Nephron progenitor cell (in vitro differentiated cells): ENCODE data around the gene EXOC4.

Source experiments
- DNase-seq: peaks from one replicate; pipeline ENCODE4 v3.0.0; 2021
- H3K27ac Mint-ChIP-seq: 2 replicates; pipeline ENCODE4 v1.8.0; 2021; ENCODE audit warnings: mild to moderate bottlenecking, moderate library complexity, mixed read lengths
- H3K27me3 Mint-ChIP-seq: 2 replicates; pipeline ENCODE4 v1.8.0; 2021; ENCODE audit warnings: mild to moderate bottlenecking, low read depth, mixed read lengths; ENCODE audit not compliant: poor library complexity
- H3K36me3 Mint-ChIP-seq: 2 replicates; pipeline ENCODE4 v1.8.0; 2021; ENCODE audit warnings: low read depth, mixed read lengths
- H3K4me1 Mint-ChIP-seq: 2 replicates; pipeline ENCODE4 v1.8.0; 2021; ENCODE audit warnings: mixed read lengths
- H3K4me3 Mint-ChIP-seq: 2 replicates; pipeline ENCODE4 v1.8.0; 2021; ENCODE audit warnings: mild to moderate bottlenecking, moderate library complexity, mixed read lengths
- H3K9me3 Mint-ChIP-seq: 2 replicates; pipeline ENCODE4 v1.8.0; 2021; ENCODE audit warnings: mild to moderate bottlenecking, moderate library complexity, mixed read lengths
- CTCF ChIP-seq: fragments of 200-600 bp; sonication (generic); IDR thresholded peaks from 2 replicates; pipeline ENCODE4 v1.5.0; 2021; ENCODE audit warnings: antibody characterized with exemption

EXOC4 gene

DNA sequence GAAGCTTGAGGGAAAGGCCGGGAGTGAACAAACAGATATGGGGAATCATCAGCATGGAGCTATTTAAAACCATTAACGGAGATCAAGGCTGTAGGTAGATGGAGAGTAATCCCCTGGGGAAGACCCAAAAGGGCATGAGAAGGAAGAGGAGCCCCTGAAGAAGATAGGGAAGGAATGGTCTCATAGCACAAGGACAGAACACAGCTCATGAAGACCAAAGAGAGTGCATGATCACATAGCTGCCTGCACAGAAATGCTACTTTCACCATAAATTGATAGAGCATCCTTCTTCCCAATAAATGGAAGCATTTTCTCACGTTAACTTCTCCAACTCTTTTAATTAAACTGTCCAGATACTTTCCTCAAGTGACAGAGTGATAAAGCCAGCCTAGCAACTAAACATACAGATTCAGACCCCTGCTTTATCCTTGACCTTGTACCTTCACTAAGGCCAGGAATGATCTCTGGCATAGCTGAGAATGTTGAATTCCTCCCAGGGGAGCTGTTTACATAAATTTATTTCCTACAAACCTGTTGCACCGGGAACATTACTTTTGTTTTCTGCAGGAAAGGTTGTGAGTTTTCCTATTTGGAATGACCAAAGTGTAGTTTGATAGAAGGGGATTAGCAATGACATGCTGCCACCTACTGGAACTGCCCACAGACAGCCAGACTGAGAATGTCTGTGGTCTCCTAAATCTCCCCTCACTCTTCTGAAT is 763.5 kb downstream of the EXOC4 start:
- peaks cover 8% of the 10 kb centered on the region for H3K36me3 Mint-ChIP-seq
- H3K27me3 Mint-ChIP-seq = no peaks in the 10 kb centered on the region
- peaks cover 6% of the 10 kb centered on the region for H3K4me1 Mint-ChIP-seq
- no peak overlapping the region for H3K4me3 Mint-ChIP-seq
- H3K27ac Mint-ChIP-seq = no peak overlapping the region
- H3K9me3 Mint-ChIP-seq = no peaks in the 10 kb centered on the region
- DNase-seq = peak; percentile 52
- peak; percentile 73 for TF ChIP-seq CTCF

GRCh38 chr7:134016942-134017303 is 764.0 kb downstream of the EXOC4 start:
- Mint-ChIP-seq H3K9me3 (no peaks in the 10 kb centered on the region), H3K4me3 (no peak overlapping the region)

DNA sequence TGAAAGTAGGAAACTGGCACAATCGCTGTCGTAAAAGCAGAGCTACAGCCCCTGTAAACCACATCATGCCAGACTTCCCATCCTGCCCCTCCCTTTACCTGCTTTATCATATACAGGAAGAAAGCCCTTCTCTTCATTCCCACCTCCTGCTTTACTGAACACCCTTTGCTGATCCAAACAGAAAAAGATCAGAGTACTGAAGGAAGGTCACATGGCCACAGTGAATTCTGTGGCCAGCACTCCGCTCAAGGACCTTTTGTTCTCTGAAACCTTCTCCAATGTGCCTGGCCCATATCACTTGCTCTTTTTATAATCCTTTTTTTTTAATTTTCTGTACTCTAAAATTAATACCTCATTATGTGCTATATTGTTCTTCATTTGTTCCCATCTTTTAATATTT is 765.4 kb downstream of the EXOC4 start:
- DNase-seq = no peak
- Mint-ChIP-seq H3K27ac (no peak overlapping the region), H3K4me1 (peaks cover 10% of the 10 kb centered on the region), H3K4me3 (no peak overlapping the region), H3K9me3 (no peaks in the 10 kb centered on the region), H3K36me3 (no peaks in the 10 kb centered on the region), H3K27me3 (no peaks in the 10 kb centered on the region)
- no peak for TF ChIP-seq CTCF

More at GRCh38 chr7:134016942-134017303, 764.0 kb downstream of the EXOC4 start:
- DNase-seq = no peak
- TF ChIP-seq CTCF = no peak
- Mint-ChIP-seq H3K4me1 (peaks cover 10% of the 10 kb centered on the region), H3K36me3 (peaks cover 3% of the 10 kb centered on the region), H3K27me3 (no peaks in the 10 kb centered on the region), H3K27ac (no peak overlapping the region)

GRCh38 chr7:134019251-134019650 is 766.4 kb downstream of the EXOC4 start:
- TF ChIP-seq CTCF = no peak
- H3K27me3 Mint-ChIP-seq = no peaks in the 10 kb centered on the region
- no peak for DNase-seq

GRCh38 chr7:134021836-134022235 is 769.0 kb downstream of the EXOC4 start:
- DNase-seq = no peak
- Mint-ChIP-seq H3K27me3 (no peaks in the 10 kb centered on the region), H3K9me3 (no peaks in the 10 kb centered on the region), H3K4me3 (no peak overlapping the region), H3K27ac (no peak overlapping the region), H3K4me1 (peaks cover 10% of the 10 kb centered on the region), H3K36me3 (peaks cover 15% of the 10 kb centered on the region)
- TF ChIP-seq CTCF = no peak

More at GRCh38 chr7:134019251-134019650, 766.4 kb downstream of the EXOC4 start:
- Mint-ChIP-seq H3K4me3 (no peak overlapping the region), H3K36me3 (peaks cover 5% of the 10 kb centered on the region), H3K27ac (no peak overlapping the region), H3K9me3 (no peaks in the 10 kb centered on the region), H3K4me1 (peaks cover 10% of the 10 kb centered on the region)

- Mint-ChIP-seq H3K27ac (no peak overlapping the region), H3K4me1 (peaks cover 10% of the 10 kb centered on the region), H3K9me3 (no peaks in the 10 kb centered on the region), H3K4me3 (no peak overlapping the region), H3K27me3 (no peaks in the 10 kb centered on the region), H3K36me3 (peaks cover 16% of the 10 kb centered on the region)
- no peak for DNase-seq
- no peak for TF ChIP-seq CTCF
These were observed 769.5 kb downstream of the EXOC4 start for GRCh38 chr7:134022286-134022911.
